ENCODE measurements around the gene ZKSCAN3.
A peak's percentile ranks its signal among the peaks of the same experiment; 100 is the strongest.
"Not testable (repeated sequence)": the region's sequence is repeated elsewhere in the genome, so short reads cannot be mapped to it uniquely, and the experiment has no call there.

ZKSCAN3 gene

GRCh38 chr6:28349892-28350737 is at the start of gene ZKSCAN3:
Gene ZKSCAN3, plus strand, starts transcription at chr6:28349947. Its CDS starts 9,640 bp downstream, at chr6:28359587.
- DNase-seq: peak; percentile 67

GRCh38 chr6:28303570-28303969 is 46.2 kb upstream of the ZKSCAN3 start:
- DNase-seq: no peak

- not testable (repeated sequence) for DNase-seq
Observed at GRCh38 chr6:28306363-28306762, 43.4 kb upstream of the ZKSCAN3 start.

- DNase-seq: no peak
Observed at GRCh38 chr6:28311139-28311823, 38.5 kb upstream of the ZKSCAN3 start.

- DNase-seq: no peak
Observed at GRCh38 chr6:28312939-28313338, 36.8 kb upstream of the ZKSCAN3 start.

GRCh38 chr6:28315628-28316027 is 34.1 kb upstream of the ZKSCAN3 start:
- DNase-seq: no peak

- DNase-seq: not testable (repeated sequence)
Observed at GRCh38 chr6:28317866-28318265, 31.9 kb upstream of the ZKSCAN3 start.

- DNase-seq: no peak
Observed at GRCh38 chr6:28322661-28323060, 27.1 kb upstream of the ZKSCAN3 start.

GRCh38 chr6:28323813-28324424 is 25.8 kb upstream of the ZKSCAN3 start:
- DNase-seq: no peak

- DNase-seq: no peak
Observed at GRCh38 chr6:28326371-28326948, 23.3 kb upstream of the ZKSCAN3 start.

- no peak for DNase-seq
Observed at GRCh38 chr6:28330041-28330440, 19.7 kb upstream of the ZKSCAN3 start.

GRCh38 chr6:28333047-28333446 is 16.7 kb upstream of the ZKSCAN3 start:
- no peak for DNase-seq

GRCh38 chr6:28333599-28334018 is 16.1 kb upstream of the ZKSCAN3 start:
- no peak for DNase-seq

GRCh38 chr6:28334286-28335039 is 15.3 kb upstream of the ZKSCAN3 start:
- no peak for DNase-seq

- no peak for DNase-seq
Observed at GRCh38 chr6:28335040-28335563, 14.6 kb upstream of the ZKSCAN3 start.

- DNase-seq: peak; percentile 33
Observed at GRCh38 chr6:28335564-28336283, 14.0 kb upstream of the ZKSCAN3 start, which contains the start of gene ZSCAN31. Gene ZSCAN31, minus strand, starts transcription at chr6:28336148. Its CDS starts 6,465 bp downstream, at chr6:28329683.

GRCh38 chr6:28336284-28337120 is 13.2 kb upstream of the ZKSCAN3 start:
- no peak for DNase-seq

GRCh38 chr6:28337121-28337520 is 12.6 kb upstream of the ZKSCAN3 start:
- DNase-seq: no peak

GRCh38 chr6:28340310-28341095 is 9.2 kb upstream of the ZKSCAN3 start:
- DNase-seq: no peak

Measured in NCI-H1092 (cell line).